AG10803 (cell line): Measurements from ENCODE around the gene EMILIN2.
"Not testable (repeated sequence)": the region's sequence is repeated elsewhere in the genome, so short reads cannot be mapped to it uniquely, and the experiment has no call there.

Source experiments
- DNase-seq: peaks from one replicate; pipeline ENCODE4 v3.0.0; 2010; ENCODE audit warnings: low read depth
- H3K4me3 ChIP-seq: 2 replicates; pipeline ENCODE4 v1.5.1; 2011; ENCODE audit warnings: mild to moderate bottlenecking, low read length, control low read depth
- TF ChIP-seq, protein P1 (sequence below): conservative IDR thresholded peaks from 2 replicates; pipeline ENCODE4 v1.5.1; 2011; ENCODE audit warnings: mild to moderate bottlenecking, low read length, control low read depth, inconsistent platforms

EMILIN2 gene

DNA sequence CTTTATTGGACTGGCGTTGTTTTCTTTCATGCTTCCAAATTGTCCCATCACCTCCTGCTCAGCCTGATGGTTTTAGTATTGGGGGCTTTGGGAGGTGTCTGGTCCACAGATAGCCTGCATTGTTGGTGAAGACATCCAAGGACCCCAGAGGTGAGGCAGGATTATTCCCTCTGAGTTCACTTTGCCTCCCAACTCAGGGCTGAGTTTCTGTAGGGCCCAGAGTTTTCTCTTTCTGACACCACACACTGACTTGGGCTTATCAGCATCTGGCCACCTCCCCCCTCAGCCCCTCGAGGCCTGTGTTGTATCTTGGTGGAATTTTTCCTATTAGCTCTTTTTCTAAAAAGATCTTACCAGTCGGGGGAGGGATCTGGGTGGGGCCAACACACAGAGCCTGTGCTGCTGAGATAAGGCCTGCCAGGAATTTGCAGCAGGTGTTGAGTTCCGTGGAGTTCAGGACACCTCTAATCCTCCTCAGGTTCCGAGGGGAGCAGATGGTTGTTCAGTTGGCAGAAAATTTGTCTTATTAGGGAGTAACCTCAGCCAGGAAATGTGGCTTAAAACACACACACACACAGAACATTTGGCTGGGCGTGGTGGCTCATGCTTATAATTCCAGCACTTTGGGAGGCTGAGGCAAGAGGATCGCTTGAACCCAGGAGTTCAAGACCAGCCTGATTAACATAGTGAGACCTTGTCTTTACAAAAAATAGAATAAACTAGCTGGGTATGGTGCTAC is 7.3 kb downstream of the EMILIN2 start:
- H3K4me3 ChIP-seq = no peak overlapping the region
- no peak for DNase-seq
- TF ChIP-seq, protein P1, sequence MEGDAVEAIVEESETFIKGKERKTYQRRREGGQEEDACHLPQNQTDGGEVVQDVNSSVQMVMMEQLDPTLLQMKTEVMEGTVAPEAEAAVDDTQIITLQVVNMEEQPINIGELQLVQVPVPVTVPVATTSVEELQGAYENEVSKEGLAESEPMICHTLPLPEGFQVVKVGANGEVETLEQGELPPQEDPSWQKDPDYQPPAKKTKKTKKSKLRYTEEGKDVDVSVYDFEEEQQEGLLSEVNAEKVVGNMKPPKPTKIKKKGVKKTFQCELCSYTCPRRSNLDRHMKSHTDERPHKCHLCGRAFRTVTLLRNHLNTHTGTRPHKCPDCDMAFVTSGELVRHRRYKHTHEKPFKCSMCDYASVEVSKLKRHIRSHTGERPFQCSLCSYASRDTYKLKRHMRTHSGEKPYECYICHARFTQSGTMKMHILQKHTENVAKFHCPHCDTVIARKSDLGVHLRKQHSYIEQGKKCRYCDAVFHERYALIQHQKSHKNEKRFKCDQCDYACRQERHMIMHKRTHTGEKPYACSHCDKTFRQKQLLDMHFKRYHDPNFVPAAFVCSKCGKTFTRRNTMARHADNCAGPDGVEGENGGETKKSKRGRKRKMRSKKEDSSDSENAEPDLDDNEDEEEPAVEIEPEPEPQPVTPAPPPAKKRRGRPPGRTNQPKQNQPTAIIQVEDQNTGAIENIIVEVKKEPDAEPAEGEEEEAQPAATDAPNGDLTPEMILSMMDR = no peak

DNA sequence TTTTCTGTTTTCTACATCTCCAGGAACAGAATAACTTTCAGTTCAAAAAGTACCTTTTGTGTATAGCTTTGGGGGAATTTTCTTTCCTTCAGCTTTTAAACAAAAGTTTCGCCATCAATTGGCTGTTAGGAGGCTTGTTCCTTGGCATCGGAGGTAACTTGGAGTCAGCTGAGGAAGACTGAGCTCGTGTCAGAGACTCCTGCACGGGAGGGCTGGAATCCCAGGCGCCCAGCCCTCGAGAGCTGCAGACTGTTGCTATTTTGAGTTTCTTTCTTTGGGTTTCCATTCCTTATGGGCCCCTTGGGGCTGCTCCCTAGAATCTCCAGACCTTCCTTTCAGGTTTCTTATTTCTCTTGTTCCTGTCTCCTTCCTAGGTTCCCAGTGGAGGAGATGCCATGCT is 8.1 kb downstream of the EMILIN2 start:
- TF ChIP-seq, protein P1 = no peak
- no peak overlapping the region for H3K4me3 ChIP-seq
- DNase-seq = no peak

DNA sequence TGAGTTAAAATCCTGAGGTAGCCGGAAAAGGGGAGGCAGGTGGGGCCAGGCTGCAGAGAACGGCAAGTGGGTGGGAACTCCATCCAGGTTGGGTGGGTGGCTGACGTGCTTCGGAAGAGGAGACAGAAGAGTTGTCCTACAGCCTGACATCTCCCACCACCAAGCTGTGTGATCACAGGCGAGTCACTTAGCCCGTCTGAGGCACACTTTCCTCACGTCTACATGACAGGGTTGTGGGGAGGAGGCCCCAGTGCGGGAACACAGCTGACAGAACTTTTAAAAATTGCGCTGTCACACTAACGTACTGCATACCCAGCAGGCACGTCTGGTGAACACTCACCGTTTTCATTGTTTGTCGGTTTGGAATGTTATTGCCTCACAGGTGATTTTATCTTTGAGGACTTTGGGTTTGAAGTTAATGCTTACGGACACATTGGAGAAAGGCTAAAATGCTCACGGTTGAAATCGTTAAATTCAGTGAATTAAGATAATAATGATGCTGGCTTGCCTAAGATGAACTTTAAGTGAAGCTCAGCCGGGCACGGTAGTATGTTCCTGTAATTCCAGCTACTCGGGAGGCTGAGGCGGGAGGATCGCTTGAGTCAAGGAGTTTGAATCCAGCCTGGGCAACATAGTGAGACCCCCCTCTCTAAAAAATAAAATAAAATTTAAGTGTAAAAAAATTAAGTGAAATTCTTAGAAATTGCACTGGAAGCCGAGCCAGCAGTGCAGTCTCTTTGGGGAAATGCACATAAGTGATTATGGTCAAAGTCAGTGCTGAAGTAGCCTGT is 8.9 kb downstream of the EMILIN2 start:
- H3K4me3 ChIP-seq = no peak overlapping the region
- TF ChIP-seq, protein P1 = no peak
- no peak for DNase-seq

DNA sequence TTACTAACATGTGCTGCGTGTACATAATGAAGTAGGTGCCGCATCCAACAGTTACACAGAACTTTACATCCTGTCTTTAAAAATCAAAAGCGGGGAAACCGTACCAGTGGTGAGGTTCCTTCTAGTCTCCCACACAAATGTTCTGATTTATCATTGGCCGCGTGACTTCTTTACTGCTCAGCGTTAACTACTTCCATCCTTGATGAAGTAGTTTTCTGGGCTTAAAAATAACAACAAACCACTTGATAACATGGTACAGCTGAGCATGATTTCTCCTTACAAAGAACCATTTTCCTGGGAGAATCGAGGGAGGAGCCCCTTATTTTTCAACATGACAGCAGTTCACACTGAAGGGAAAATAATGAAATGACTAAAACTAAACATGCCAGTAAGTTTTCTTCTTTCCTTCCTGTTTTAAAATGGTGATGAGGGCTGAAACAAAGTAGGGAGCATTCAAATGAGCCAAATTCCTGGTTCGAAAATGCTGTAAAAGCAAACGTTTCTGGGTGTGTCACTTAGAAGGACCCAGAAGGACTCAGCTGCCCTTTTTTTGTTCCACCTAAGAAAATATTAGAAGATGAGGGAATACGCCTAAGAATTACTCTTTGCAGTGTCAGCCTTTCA is 9.9 kb downstream of the EMILIN2 start:
- TF ChIP-seq, protein P1 = no peak
- H3K4me3 ChIP-seq = no peak overlapping the region
- no peak for DNase-seq

DNA sequence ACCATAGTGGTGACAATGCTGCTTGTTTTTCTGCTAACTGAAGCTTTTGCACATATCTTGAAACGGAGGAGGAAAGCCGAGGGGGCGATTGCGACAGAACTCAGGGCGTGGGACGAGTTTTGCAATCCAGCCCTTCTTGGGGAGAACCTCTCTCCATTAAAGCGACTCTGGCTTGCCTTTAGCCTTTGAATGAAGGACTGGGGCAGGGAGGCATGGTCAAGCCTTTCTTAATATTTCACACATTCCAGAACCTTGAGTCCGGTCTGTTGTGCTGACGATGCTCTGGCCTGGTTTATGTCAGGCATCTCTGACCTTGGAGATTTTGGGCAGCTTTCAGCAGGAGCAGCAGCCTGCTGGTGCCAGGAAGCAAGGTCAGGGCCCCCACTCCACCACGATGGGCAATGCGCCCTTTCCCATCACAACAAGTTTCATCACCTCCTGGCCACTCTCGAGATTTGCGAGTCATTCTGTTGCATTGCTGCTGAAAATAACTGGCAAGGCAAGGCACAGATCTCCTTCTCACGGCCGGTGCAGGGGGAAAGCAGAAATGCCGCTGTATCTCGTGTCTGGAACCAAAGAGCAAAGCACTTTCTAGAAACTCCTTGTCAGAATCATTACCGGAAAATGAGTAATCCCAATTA is 10.8 kb downstream of the EMILIN2 start:
- peak; percentile 99 for DNase-seq
- peak overlapping the region; percentile 27 for H3K4me3 ChIP-seq
- TF ChIP-seq, protein P1 = no peak

DNA sequence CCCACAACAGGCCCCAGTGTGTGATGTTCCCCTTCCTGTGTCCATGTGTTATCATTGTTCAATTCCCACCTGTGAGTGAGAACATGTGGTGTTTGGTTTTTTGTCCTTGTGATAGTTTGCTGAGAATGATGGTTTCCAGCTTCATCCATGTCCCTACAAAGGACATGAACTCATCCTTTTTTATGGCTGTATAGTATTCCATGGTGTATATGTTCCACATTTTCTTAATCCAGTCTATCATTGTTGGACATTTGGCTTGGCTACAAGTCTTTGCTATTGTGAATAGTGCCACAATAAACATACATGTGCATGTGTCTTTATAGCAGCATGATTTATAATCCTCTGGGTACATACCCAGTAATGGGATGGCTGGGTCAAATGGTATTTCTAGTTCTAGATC is 13.6 kb downstream of the EMILIN2 start:
- not testable (repeated sequence) for DNase-seq, H3K4me3 ChIP-seq

DNA sequence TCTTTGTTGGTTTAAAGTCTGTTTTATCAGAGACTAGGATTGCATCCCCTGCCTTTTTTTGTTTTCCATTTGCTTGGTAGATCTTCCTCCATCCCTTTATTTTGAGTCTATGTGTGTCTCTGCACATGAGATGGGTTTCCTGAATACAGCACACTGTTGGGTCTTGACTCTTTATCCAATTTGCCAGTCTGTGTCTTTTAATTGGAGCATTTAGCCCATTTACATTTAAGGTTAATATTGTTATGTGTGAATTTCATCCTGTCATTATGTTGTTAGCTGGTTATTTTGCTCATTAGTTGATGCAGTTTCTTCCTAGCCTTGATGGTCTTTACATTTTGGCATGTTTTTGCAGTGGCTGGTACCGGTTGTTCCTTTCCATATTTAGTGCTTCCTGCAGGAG is 17.2 kb downstream of the EMILIN2 start:
- not testable (repeated sequence) for H3K4me3 ChIP-seq, DNase-seq

DNA sequence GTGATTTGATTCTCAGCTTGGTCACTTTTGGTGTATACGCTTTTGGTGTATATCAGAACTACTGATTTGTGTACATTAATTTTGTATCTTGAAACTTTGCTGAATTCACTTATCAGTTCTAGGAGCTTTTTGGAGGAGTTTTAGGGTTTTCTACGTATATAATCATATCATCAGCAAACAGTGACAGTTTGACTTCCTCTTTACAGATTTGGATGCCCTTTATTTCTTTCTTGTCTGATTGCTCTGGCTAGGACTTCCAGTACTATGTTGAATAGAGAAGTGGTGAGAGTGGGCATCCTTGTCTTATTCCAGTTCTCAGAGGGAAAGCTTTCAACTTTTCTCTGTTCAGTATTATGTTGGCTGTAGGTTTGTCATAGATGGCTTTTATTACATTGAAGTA is 19.7 kb downstream of the EMILIN2 start:
- not testable (repeated sequence) for H3K4me3 ChIP-seq, DNase-seq
